Esophagus squamous epithelium (tissue), 5 donors: ENCODE measurements around the gene CTNND2. TPM values are rescaled to one million over a fixed set of nuclear protein-coding genes. Genes with fewer than 3 reads are reported as not detected.

Source experiments
- DNase-seq: peaks from one replicate; lab custom pipeline; 2025; lab: John Stamatoyannopoulos, UW
- H3K27ac ChIP-seq, 4 donors: fragments of 200-600 bp; sonication (generic); one replicate each; pipeline ENCODE4 v1.5.1; 2016 to 2019; ENCODE audit warnings: mild to moderate bottlenecking in 1 of 4
- H3K27me3 ChIP-seq, 4 donors: fragments of 200-600 bp; sonication (generic); 1 replicate in 3 of 4; 2 replicates in 1 of 4; pipeline versions ENCODE4 v1.5.1 to v1.6.0; 2017 to 2021; ENCODE audit warnings: antibody characterized with exemption in 1 of 4
- H3K36me3 ChIP-seq, 3 donors: fragments of 200-600 bp; sonication (generic); one replicate each; pipeline ENCODE4 v1.5.1; 2016 to 2019
- H3K4me1 ChIP-seq, 3 donors: fragments of 200-600 bp; sonication (generic); one replicate each; pipeline ENCODE4 v1.5.1; 2017 to 2019
- H3K4me3 ChIP-seq, 4 donors: fragments of 200-600 bp; sonication (generic); 1 replicate in 3 of 4; 2 replicates in 1 of 4; pipeline ENCODE4 v1.5.1; 2016 to 2019; ENCODE audit warnings: mild to moderate bottlenecking in 2 of 4, moderate library complexity in 1 of 4
- H3K9me3 ChIP-seq, 3 donors: fragments of 200-600 bp; sonication (generic); one replicate each; pipeline ENCODE4 v1.5.1; 2016 to 2019
- POLR2A ChIP-seq, 4 donors: fragments of 450-650 bp; IDR thresholded peaks; one replicate each; pipeline ENCODE4 v1.6.1; 2017; ENCODE audit warnings: antibody characterized with exemption in 4 of 4, mild to moderate bottlenecking in 4 of 4, moderate library complexity in 3 of 4
- WGBS, 2 donors: methylation state at CpG; one replicate each; pipeline ENCODE4 v1.1.5; 2018; 5-methylcytosine and 5-hydroxymethylcytosine counted together
- intact Hi-C: fragments of 100-400 bp; cut with DNase I; formaldehyde crosslinking; loops from one replicate; pipeline ENCODE4 v1.15.0; 2022
- total RNA-seq, 4 donors: library from RNA; depleted of rRNA; stranded (reverse); fragments of >200 nt; gene quantifications; one replicate each; pipeline ENCODE4 v1.1.0, GENCODE V29; 2016
- TF ChIP-seq, protein P1 (sequence below), 6 experiments: fragments of 450-650 bp in 4 of 6; fragments of 200-600 bp in 2 of 6; sonication (generic) in 2 of 6; IDR thresholded peaks; one replicate each; pipeline ENCODE4 v1.5.1; 2016 to 2019; ENCODE audit warnings: antibody characterized with exemption in 6 of 6, mild to moderate bottlenecking in 4 of 6, moderate library complexity in 4 of 6
- donor health status: DM: yes; HTN: yes; CAD: no.

The CTNND2 gene
- total RNA-seq, 4 donors from 2014 or later = 0.38 to 0.50 TPM; not detected in 2

GRCh38 chr5:11599499-11599898, 304.7 kb downstream of the CTNND2 start:
- no peak overlapping the region for H3K4me3 ChIP-seq
- no peaks in the 10 kb centered on the region for H3K9me3 ChIP-seq
- H3K27ac ChIP-seq = no peak overlapping the region
- no peaks in the 10 kb centered on the region for H3K36me3 ChIP-seq
- TF ChIP-seq, protein P1, sequence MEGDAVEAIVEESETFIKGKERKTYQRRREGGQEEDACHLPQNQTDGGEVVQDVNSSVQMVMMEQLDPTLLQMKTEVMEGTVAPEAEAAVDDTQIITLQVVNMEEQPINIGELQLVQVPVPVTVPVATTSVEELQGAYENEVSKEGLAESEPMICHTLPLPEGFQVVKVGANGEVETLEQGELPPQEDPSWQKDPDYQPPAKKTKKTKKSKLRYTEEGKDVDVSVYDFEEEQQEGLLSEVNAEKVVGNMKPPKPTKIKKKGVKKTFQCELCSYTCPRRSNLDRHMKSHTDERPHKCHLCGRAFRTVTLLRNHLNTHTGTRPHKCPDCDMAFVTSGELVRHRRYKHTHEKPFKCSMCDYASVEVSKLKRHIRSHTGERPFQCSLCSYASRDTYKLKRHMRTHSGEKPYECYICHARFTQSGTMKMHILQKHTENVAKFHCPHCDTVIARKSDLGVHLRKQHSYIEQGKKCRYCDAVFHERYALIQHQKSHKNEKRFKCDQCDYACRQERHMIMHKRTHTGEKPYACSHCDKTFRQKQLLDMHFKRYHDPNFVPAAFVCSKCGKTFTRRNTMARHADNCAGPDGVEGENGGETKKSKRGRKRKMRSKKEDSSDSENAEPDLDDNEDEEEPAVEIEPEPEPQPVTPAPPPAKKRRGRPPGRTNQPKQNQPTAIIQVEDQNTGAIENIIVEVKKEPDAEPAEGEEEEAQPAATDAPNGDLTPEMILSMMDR (IDR thresholded peaks at IDR 0.05) = no peak
- TF ChIP-seq POLR2A (IDR thresholded peaks at IDR 0.05) = no peak
- no peak for DNase-seq
- intact Hi-C loops = no loop called here
- H3K4me1 ChIP-seq = no peaks in the 10 kb centered on the region
- 81 to 82% methylated on average over 5 of the region's 5 CpGs for WGBS, 2 donors
- no peaks in the 10 kb centered on the region for H3K27me3 ChIP-seq

DNA sequence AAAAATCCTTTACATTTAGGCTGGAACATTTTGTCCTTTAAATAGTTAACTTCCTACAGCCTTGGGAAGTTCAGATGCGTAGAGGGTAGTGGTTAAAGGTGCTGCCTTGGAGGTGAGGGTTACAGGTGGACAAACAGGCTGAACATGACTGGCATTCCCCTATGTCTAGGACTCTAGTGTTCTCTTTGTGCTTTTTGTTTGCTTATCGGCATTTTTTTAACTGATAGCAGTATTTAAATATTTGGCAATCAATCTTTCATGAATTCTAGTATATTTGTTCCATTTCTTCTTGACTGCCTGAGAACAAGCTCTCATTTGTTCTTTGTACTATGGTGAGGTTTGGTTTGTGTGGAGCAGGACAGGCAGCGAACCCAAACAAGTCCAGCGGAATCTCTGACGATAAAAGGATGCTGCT, 307.6 kb downstream of the CTNND2 start:
- H3K36me3 ChIP-seq = no peaks in the 10 kb centered on the region
- no peak for DNase-seq
- H3K27ac ChIP-seq = no peak overlapping the region
- H3K9me3 ChIP-seq = no peaks in the 10 kb centered on the region
- WGBS, 2 donors = 63 to 74% methylated on average over 5 of the region's 5 CpGs
- H3K27me3 ChIP-seq = no peaks in the 10 kb centered on the region
- no peak overlapping the region for H3K4me3 ChIP-seq
- H3K4me1 ChIP-seq = no peaks in the 10 kb centered on the region
- intact Hi-C loops = no loop called here
- TF ChIP-seq POLR2A (IDR thresholded peaks at IDR 0.05) = no peak
- TF ChIP-seq, protein P1 (IDR thresholded peaks at IDR 0.05) = no peak

DNA sequence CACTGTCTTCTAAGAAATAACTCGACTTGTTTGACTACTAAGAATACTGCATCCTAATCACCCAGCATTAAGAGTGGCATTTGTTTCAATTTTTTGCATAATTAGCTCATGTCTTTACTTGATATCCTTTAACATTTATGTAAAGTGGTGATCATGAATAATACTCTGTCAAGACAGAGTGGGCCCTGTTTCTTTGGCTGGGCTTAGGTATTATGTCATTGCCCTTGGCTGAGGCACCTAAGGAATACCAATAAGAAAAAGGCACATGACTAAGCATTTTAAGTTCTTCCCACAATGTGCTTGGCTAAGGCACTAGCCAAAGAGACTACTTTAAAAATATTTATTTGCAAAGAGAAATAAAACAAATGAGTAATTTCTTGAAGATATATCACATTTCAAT, 308.1 kb downstream of the CTNND2 start:
- TF ChIP-seq POLR2A (IDR thresholded peaks at IDR 0.05) = no peak
- TF ChIP-seq, protein P1 (IDR thresholded peaks at IDR 0.05) = no peak
- Histone ChIP-seq H3K4me3 (no peak overlapping the region), H3K4me1 (no peaks in the 10 kb centered on the region), H3K27me3 (no peaks in the 10 kb centered on the region), H3K9me3 (no peaks in the 10 kb centered on the region), H3K27ac (no peak overlapping the region), H3K36me3 (no peaks in the 10 kb centered on the region)
- intact Hi-C loops = no loop called here
- no peak for DNase-seq
- WGBS, 2 donors = 32 to 48% methylated on average over 1 of the region's 1 CpG

- no peak overlapping the region for H3K4me3 ChIP-seq
- no peaks in the 10 kb centered on the region for H3K27me3 ChIP-seq
- no peak for DNase-seq
- H3K9me3 ChIP-seq = no peaks in the 10 kb centered on the region
- no peak overlapping the region for H3K27ac ChIP-seq
- no peaks in the 10 kb centered on the region for H3K36me3 ChIP-seq
- intact Hi-C loops = no loop called here
- TF ChIP-seq, protein P1 (IDR thresholded peaks at IDR 0.05) = no peak
- TF ChIP-seq POLR2A (IDR thresholded peaks at IDR 0.05) = no peak
- WGBS, 2 donors = 28 to 35% methylated on average over 3 of the region's 3 CpGs
- no peaks in the 10 kb centered on the region for H3K4me1 ChIP-seq
Observed at GRCh38 chr5:11595045-11595444, 309.2 kb downstream of the CTNND2 start.

- no peak for TF ChIP-seq POLR2A (IDR thresholded peaks at IDR 0.05)
- TF ChIP-seq, protein P1 (IDR thresholded peaks at IDR 0.05) = no peak
- Histone ChIP-seq H3K9me3 (no peaks in the 10 kb centered on the region), H3K27ac (no peak overlapping the region), H3K4me1 (no peaks in the 10 kb centered on the region), H3K4me3 (no peak overlapping the region), H3K36me3 (no peaks in the 10 kb centered on the region), H3K27me3 (no peaks in the 10 kb centered on the region)
- WGBS, 2 donors = 74 to 81% methylated on average over 2 of the region's 2 CpGs
- intact Hi-C loops = no loop called here
- no peak for DNase-seq
Observed at GRCh38 chr5:11594021-11594420, 310.2 kb downstream of the CTNND2 start.
